ENCODE measurements around the gene FAM124A. TPM values are rescaled to one million over a fixed set of nuclear protein-coding genes. Genes with fewer than 3 reads are reported as not detected.
"Not testable (repeated sequence)": the region's sequence is repeated elsewhere in the genome, so short reads cannot be mapped to it uniquely, and the experiment has no call there.

Gene FAM124A
- total and polyA plus RNA-seq, 2 experiments from 2014 or later, result not detected

DNA sequence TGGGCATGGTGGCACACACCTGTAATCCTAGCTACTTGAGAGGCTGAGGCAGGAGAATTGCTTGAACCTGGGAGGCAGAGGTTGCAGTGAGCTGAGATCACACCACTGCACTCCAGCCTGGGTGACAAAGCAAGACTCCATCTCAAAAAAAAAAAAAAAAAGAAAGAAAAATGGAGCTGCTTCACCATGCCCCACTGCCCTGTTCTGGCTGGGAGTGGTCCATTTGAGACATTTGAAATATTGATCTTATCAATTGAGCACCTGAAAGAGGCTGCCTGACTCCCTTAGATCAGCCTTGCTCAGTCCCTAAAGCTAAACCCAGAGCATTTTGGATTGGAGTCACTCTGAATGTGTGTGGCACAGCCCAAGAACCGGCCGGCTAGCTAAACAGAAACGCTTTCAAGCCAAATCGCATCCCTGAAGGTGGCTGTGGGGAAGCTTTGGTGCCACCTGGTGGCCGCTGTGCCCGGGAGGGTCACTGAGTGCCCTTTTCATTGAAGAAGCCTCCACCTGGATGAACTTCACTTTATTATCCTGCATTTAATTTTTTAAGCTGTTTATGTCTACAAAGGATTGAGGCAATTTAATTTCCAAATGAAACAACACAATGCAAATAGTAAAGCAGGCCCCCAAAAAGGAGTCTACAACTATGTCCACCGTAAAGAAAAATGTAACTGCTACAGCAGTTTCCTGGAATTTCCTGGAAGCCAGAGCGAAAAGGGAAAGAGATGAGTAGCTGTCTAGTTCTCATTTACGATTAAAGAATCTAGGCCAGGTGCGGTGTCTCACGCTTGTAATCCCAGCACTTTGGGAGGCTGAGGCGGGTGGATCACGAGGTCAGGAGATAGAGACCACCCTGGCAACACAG, 64.2 kb downstream of the FAM124A start:
- H3K27ac ChIP-seq, result no peak overlapping the region
- H3F3A ChIP-seq (ENCODE audit: insufficient read depth), result no peaks in the 10 kb centered on the region
- no peaks in the 10 kb centered on the region for H3K9me2 ChIP-seq (ENCODE audit: insufficient read depth)
- DNase-seq, result peak; percentile 81
- no peaks in the 10 kb centered on the region for H3K79me2 ChIP-seq (ENCODE audit: insufficient read depth)
- WGBS, 2 experiments (ENCODE audit: low coverage in 1 of 2, low lambda C conversion rate in 2 of 2, missing lambda C conversion rate in 2 of 2), result 37 to 40% methylated on average over 13 of the region's 13 CpGs
- no peak overlapping the region for H2AFZ ChIP-seq
- no peak overlapping the region for H3K9ac ChIP-seq
- H3K4me2 ChIP-seq (ENCODE audit: unreplicated experiment), result no peak overlapping the region
- H3K4me3 ChIP-seq, result no peak overlapping the region
- H3K9me3 ChIP-seq (ENCODE audit: low read depth), result no peaks in the 10 kb centered on the region
- peaks cover 13% of the 10 kb centered on the region for H3K27me3 ChIP-seq (replicated peaks; ENCODE audit: insufficient read depth)
- no peaks in the 10 kb centered on the region for H4K20me1 ChIP-seq (ENCODE audit: insufficient read depth)
- in situ Hi-C loops (cut with MboI), result loop anchor here (10.0 kb wide), 1 partner anchor 132 kb away; no protein-coding TSS in a partner anchor
- TF ChIP-seq EZH2 (IDR thresholded peaks at IDR 0.05; ENCODE audit: insufficient read depth, poor library complexity, severe bottlenecking) (no peak), EZH2phosphoT487 (IDR thresholded peaks at IDR 0.05; ENCODE audit: insufficient read depth, low read depth) (no peak)
- H3K4me1 ChIP-seq (ENCODE audit: insufficient read depth), result no peaks in the 10 kb centered on the region
- no peaks in the 10 kb centered on the region for H3K36me3 ChIP-seq (ENCODE audit: low read depth)

- Histone ChIP-seq H3K36me3 (ENCODE audit: low read depth) (no peaks in the 10 kb centered on the region), H3K9ac (no peak overlapping the region), H3K4me1 (ENCODE audit: insufficient read depth) (peaks cover 9% of the 10 kb centered on the region), H3K9me3 (ENCODE audit: low read depth) (no peaks in the 10 kb centered on the region), H3K27me3 (replicated peaks; ENCODE audit: insufficient read depth) (peaks cover 6% of the 10 kb centered on the region; the same call in 1 of the 2 replicates), H4K20me1 (ENCODE audit: insufficient read depth) (no peaks in the 10 kb centered on the region), H3K4me3 (no peak overlapping the region), H3F3A (ENCODE audit: insufficient read depth) (no peaks in the 10 kb centered on the region), H3K27ac (no peak overlapping the region), H2AFZ (no peak overlapping the region), H3K9me2 (ENCODE audit: insufficient read depth) (no peaks in the 10 kb centered on the region), H3K4me2 (ENCODE audit: unreplicated experiment) (no peak overlapping the region), H3K79me2 (ENCODE audit: insufficient read depth) (no peaks in the 10 kb centered on the region)
- TF ChIP-seq EZH2phosphoT487 (IDR thresholded peaks at IDR 0.05; ENCODE audit: insufficient read depth, low read depth) (no peak), EZH2 (IDR thresholded peaks at IDR 0.05; ENCODE audit: insufficient read depth, poor library complexity, severe bottlenecking) (no peak)
- in situ Hi-C loops (cut with MboI), result loop anchor here (10.0 kb wide), 1 partner anchor 133 kb away; no protein-coding TSS in a partner anchor
- DNase-seq, result no peak
- 63 to 69% methylated on average over 4 of the region's 4 CpGs for WGBS, 2 experiments (ENCODE audit: low coverage in 1 of 2, low lambda C conversion rate in 2 of 2, missing lambda C conversion rate in 2 of 2)
Measured at GRCh38 chr13:51287758-51288157, 65.6 kb downstream of the FAM124A start.

DNA sequence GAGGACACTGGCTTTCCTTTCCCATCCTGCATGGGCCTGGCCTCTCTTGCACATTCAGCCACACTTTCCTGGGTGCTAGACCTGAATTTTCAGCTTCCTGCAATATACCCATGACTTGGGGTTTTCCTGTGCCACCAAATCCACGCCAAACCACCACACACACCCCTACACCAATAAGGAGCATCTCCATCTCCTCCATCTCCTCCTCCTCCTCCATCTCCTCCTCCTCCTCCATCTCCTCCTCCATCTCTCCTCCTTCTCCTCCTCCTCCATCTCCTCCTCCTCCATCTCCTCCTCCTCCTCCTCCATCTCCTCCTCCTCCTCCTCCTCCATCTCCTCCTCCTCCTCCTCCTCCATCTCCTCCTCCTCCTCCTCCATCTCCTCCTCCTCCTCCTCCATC, 66.1 kb downstream of the FAM124A start:
- not testable (repeated sequence) for DNase-seq; H3K4me2 ChIP-seq (ENCODE audit: unreplicated experiment); H3K79me2 ChIP-seq (ENCODE audit: insufficient read depth); H3K9ac ChIP-seq; H3K4me1 ChIP-seq (ENCODE audit: insufficient read depth); H3K4me3 ChIP-seq; H3K27ac ChIP-seq; H3K27me3 ChIP-seq (replicated peaks; ENCODE audit: insufficient read depth); H3K36me3 ChIP-seq (ENCODE audit: low read depth); H3F3A ChIP-seq (ENCODE audit: insufficient read depth); H3K9me3 ChIP-seq (ENCODE audit: low read depth); H3K9me2 ChIP-seq (ENCODE audit: insufficient read depth); H4K20me1 ChIP-seq (ENCODE audit: insufficient read depth); H2AFZ ChIP-seq
- in situ Hi-C loops (cut with MboI), result loop anchor here (10.0 kb wide), 1 partner anchor 133 kb away; no protein-coding TSS in a partner anchor
- 57 to 61% methylated on average over 1 of the region's 1 CpG for WGBS, 2 experiments (ENCODE audit: low coverage in 1 of 2, low lambda C conversion rate in 2 of 2, missing lambda C conversion rate in 2 of 2)

DNA sequence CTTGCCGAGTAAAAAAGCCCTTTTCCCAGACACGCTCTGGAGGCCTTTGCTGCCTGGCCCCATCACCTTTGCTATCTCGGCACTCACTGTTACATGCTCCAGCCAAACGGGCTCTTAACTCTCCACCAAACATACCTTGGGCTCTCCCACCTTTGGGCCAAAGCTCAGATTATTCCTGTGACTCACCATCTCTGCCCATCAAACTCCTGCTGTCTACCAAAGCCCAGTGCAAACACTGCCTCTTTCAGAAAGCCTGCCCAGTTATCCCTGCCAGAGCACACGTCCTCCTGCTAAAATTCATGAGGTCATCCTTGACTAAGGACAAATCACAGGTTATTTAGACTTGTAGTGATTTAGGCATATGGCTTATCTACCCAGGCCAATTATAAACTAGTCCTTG, 69.1 kb downstream of the FAM124A start:
- no peak overlapping the region for H3K4me2 ChIP-seq (ENCODE audit: unreplicated experiment)
- H3F3A ChIP-seq (ENCODE audit: insufficient read depth), result no peaks in the 10 kb centered on the region
- peaks cover 6% of the 10 kb centered on the region; the same call in 1 of the 2 replicates for H3K27me3 ChIP-seq (replicated peaks; ENCODE audit: insufficient read depth)
- peaks cover 9% of the 10 kb centered on the region for H3K4me1 ChIP-seq (ENCODE audit: insufficient read depth)
- H3K27ac ChIP-seq, result no peak overlapping the region
- in situ Hi-C loops (cut with MboI), result no loop called here
- no peaks in the 10 kb centered on the region for H4K20me1 ChIP-seq (ENCODE audit: insufficient read depth)
- no peaks in the 10 kb centered on the region for H3K36me3 ChIP-seq (ENCODE audit: low read depth)
- no peak overlapping the region for H3K9ac ChIP-seq
- no peak overlapping the region for H2AFZ ChIP-seq
- no peaks in the 10 kb centered on the region for H3K79me2 ChIP-seq (ENCODE audit: insufficient read depth)
- DNase-seq, result peak; percentile 39
- WGBS, 2 experiments (ENCODE audit: low coverage in 1 of 2, low lambda C conversion rate in 2 of 2, missing lambda C conversion rate in 2 of 2), result 65 to 69% methylated on average over 5 of the region's 5 CpGs
- no peak for TF ChIP-seq EZH2phosphoT487 (IDR thresholded peaks at IDR 0.05; ENCODE audit: insufficient read depth, low read depth)
- H3K9me3 ChIP-seq (ENCODE audit: low read depth), result no peaks in the 10 kb centered on the region
- no peak overlapping the region for H3K4me3 ChIP-seq
- no peaks in the 10 kb centered on the region for H3K9me2 ChIP-seq (ENCODE audit: insufficient read depth)
